ENCODE data around the gene GIGYF1. TPM values are rescaled to one million over a fixed set of nuclear protein-coding genes. Genes with fewer than 3 reads are reported as not detected.

The GIGYF1 gene
- total and polyA plus RNA-seq, 2 of the 4 experiments (the other 2 are of a cell fraction): 3.0 to 10.7 TPM

DNA sequence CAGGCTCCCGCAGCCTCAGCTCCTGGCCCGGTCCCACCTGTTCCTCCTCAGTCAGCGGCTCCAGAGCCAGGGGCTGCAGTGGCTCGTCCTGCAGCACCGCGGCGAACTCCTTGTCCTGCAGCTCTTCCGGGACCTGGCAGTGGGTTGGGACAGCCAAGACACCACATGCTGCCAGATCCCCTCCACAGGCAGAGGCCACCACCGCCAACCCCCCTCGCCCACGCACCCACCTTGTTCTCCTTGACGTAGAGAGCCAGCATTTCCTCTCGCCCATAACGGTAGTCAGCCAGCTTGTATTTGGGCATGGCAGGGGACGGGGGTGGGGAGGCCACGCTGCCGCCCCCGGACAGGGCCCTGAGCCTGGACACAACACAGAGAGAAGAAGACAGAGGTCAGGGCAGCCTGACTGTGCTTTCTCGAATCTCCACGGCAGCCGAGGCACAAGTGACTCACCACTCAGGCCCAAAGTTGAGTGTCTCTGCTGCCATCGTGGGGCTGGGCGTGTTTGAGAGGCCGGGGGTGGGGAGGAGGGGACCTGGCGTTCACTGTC is 6.2 kb downstream of the GIGYF1 start:
- intact Hi-C loops (cut with micrococcal nuclease) (no loop called here), dilution Hi-C loops (cut with HindIII; ENCODE audit: low sequenced_read_pairs, unreplicated experiment) (no loop called here), in situ Hi-C loops (cut with MboI; ENCODE audit: low sequenced_read_pairs) (no loop called here)
- H2AK5ac ChIP-seq (ENCODE audit: low read depth, low read length): no peak overlapping the region
- TF ChIP-seq, protein P1, sequence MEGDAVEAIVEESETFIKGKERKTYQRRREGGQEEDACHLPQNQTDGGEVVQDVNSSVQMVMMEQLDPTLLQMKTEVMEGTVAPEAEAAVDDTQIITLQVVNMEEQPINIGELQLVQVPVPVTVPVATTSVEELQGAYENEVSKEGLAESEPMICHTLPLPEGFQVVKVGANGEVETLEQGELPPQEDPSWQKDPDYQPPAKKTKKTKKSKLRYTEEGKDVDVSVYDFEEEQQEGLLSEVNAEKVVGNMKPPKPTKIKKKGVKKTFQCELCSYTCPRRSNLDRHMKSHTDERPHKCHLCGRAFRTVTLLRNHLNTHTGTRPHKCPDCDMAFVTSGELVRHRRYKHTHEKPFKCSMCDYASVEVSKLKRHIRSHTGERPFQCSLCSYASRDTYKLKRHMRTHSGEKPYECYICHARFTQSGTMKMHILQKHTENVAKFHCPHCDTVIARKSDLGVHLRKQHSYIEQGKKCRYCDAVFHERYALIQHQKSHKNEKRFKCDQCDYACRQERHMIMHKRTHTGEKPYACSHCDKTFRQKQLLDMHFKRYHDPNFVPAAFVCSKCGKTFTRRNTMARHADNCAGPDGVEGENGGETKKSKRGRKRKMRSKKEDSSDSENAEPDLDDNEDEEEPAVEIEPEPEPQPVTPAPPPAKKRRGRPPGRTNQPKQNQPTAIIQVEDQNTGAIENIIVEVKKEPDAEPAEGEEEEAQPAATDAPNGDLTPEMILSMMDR (conservative IDR thresholded peaks at IDR 0.05; ENCODE audit: low read depth, low read length): 0 out of 2 replicates have a peak, but pooled peaks have one; percentile 2
- TF ChIP-seq RCOR1 (IDR thresholded peaks at IDR 0.05; ENCODE audit: insufficient replicate concordance, low read length): no peak
- no peak overlapping the region for H2BK5ac ChIP-seq (ENCODE audit: low read depth, low read length, poor library complexity, severe bottlenecking)
- no peak overlapping the region for H3K4me2 ChIP-seq (ENCODE audit: low read depth, low read length)
- H3K27me3 ChIP-seq (ENCODE audit: control insufficient read depth, insufficient read depth, low read length): no peaks in the 10 kb centered on the region
- peaks cover 59% of the 10 kb centered on the region for H3K36me3 ChIP-seq (ENCODE audit: control insufficient read depth, insufficient read depth, low read length)
- no peak overlapping the region for H3K9ac ChIP-seq (ENCODE audit: low read depth, low read length)
- no peak overlapping the region for H3K14ac ChIP-seq (replicated peaks; ENCODE audit: low read depth, low read length)
- H3K23ac ChIP-seq (ENCODE audit: low read depth, low read length): no peak overlapping the region
- no peak overlapping the region for H3K56ac ChIP-seq (ENCODE audit: extremely low read depth, insufficient read depth, low read length)
- H2BK15ac ChIP-seq (ENCODE audit: low read depth, low read length): no peak overlapping the region
- no peak overlapping the region for H4K8ac ChIP-seq (ENCODE audit: low read depth in 2 of 2, low read length in 2 of 2)
- ATAC-seq (ENCODE audit: low read depth): peak; percentile 41; the same call in 1 of the 2 replicates
- ChIA-PET POLR2A (ENCODE audit: unreplicated experiment) (interaction anchor here (0.6 kb wide), 1 partner anchor 11 kb away, joined by 7 read pairs; no protein-coding TSS in a partner anchor), CTCF (no interaction called here)
- no TSS peak for BruUV-seq (replicated peaks)
- no peak overlapping the region for H3K18ac ChIP-seq (ENCODE audit: low read depth, low read length)
- no peak overlapping the region for H4K5ac ChIP-seq (ENCODE audit: low read depth, low read length)
- peak; percentile 46 for DNase-seq
- 100% methylated on average over 3 of the region's 25 CpGs; no CpG with 5 or more reads in 1 of the 2 experiments for WGBS, 2 experiments (ENCODE audit: extremely low coverage in 2 of 2, insufficient read length in 1 of 2)
- no peak overlapping the region for H3K27ac ChIP-seq (ENCODE audit: insufficient read depth, low read length)
- H3K4ac ChIP-seq (ENCODE audit: low read depth, low read length): no peak overlapping the region
- H3K4me3 ChIP-seq (ENCODE audit: insufficient read depth, low read depth, low read length): no peak overlapping the region
- no peak overlapping the region for H2AFZ ChIP-seq (replicated peaks; ENCODE audit: low read length, poor library complexity)
- H3K4me1 ChIP-seq (ENCODE audit: control insufficient read depth, insufficient read depth, low read length): peaks cover 18% of the 10 kb centered on the region
- H3K9me3 ChIP-seq (ENCODE audit: control insufficient read depth, insufficient read depth, low read length): no peaks in the 10 kb centered on the region
- no peaks in the 10 kb centered on the region for H3K9me1 ChIP-seq (ENCODE audit: insufficient read depth, low read length)
- no peak overlapping the region for H4K91ac ChIP-seq (ENCODE audit: insufficient read depth, low read depth, low read length)
- H4K20me1 ChIP-seq (ENCODE audit: insufficient read depth, low read length): peaks cover 59% of the 10 kb centered on the region
- H3K79me1 ChIP-seq (ENCODE audit: low read depth in 1 of 2, low read length in 2 of 2): peaks cover 23 to 48% of the 10 kb centered on the region in 2 experiments
- no peak overlapping the region for H2BK120ac ChIP-seq (ENCODE audit: low read depth, low read length)
- H2AK9ac ChIP-seq (replicated peaks; ENCODE audit: low read depth, low read length, poor library complexity): no peak overlapping the region
- H2BK20ac ChIP-seq (ENCODE audit: low read depth, low read length): no peak overlapping the region

All from IMR-90 (cell line).